Measurements from ENCODE around the gene TBC1D8.

TBC1D8 gene

GRCh38 chr2:100977511-100977910, 173.7 kb downstream of the TBC1D8 start:
- Histone ChIP-seq H2BK120ac (ENCODE audit: low read depth, low read length) (no peak overlapping the region), H4K8ac (ENCODE audit: low read depth, low read length) (no peak overlapping the region), H2BK5ac (ENCODE audit: low read length) (no peak overlapping the region), H3K4me2 (ENCODE audit: insufficient read depth, low read length, poor library complexity, severe bottlenecking) (no peak overlapping the region), H3K27me3 (ENCODE audit: control insufficient read depth in 3 of 3, insufficient read depth in 3 of 3, low read depth in 1 of 3, low read length in 3 of 3) (no peaks in the 10 kb centered on the region), H3K4ac (ENCODE audit: low read length) (peak overlapping the region; percentile 3), H2AK5ac (ENCODE audit: low read depth, low read length) (peak overlapping the region; percentile 74), H3K14ac (ENCODE audit: low read length) (no peak overlapping the region), H3K79me1 (ENCODE audit: low read depth, low read length) (no peaks in the 10 kb centered on the region), H3K9ac (ENCODE audit: low read depth, low read length, poor library complexity) (no peak overlapping the region), H3K9me3 (replicated peaks in 1 of 2; ENCODE audit: control insufficient read depth in 2 of 2, insufficient read depth in 1 of 2, low read depth in 1 of 2, low read length in 2 of 2) (no peaks in the 10 kb centered on the region), H3K23ac (ENCODE audit: low read depth, low read length, poor library complexity) (no peak overlapping the region), H3K4me3 (ENCODE audit: low read length in 2 of 2) (no peak overlapping the region), H3K27ac (replicated peaks; ENCODE audit: low read length) (no peak overlapping the region), H3K36me3 (replicated peaks in 1 of 2; ENCODE audit: control insufficient read depth in 2 of 2, insufficient read depth in 2 of 2, low read length in 2 of 2) (no peaks in the 10 kb centered on the region), H3K4me1 (ENCODE audit: control insufficient read depth in 2 of 2, insufficient read depth in 1 of 2, low read depth in 1 of 2, low read length in 2 of 2) (peaks cover 21 to 26% of the 10 kb centered on the region in 2 donors), H2BK15ac (ENCODE audit: low read length) (peak overlapping the region; percentile 28), H2BK12ac (ENCODE audit: low read length) (peak overlapping the region; percentile 89), H4K91ac (ENCODE audit: low read depth, low read length, poor library complexity) (peak overlapping the region; percentile 67), H2AFZ (ENCODE audit: low read length) (peak overlapping the region; percentile 88), H3K18ac (ENCODE audit: low read length) (peak overlapping the region; percentile 75)
- no CpG with 5 or more reads among the region's 12 CpGs for WGBS, 2 donors (ENCODE audit: extremely low coverage in 2 of 2, insufficient read length in 2 of 2, insufficient replicate concordance in 1 of 2)
- DNase-seq (ENCODE audit: low spot score): no peak

GRCh38 chr2:100976645-100977391, 174.4 kb downstream of the TBC1D8 start:
- Histone ChIP-seq H3K27ac (replicated peaks; ENCODE audit: low read length) (no peak overlapping the region), H2BK120ac (ENCODE audit: low read depth, low read length) (no peak overlapping the region), H3K14ac (ENCODE audit: low read length) (no peak overlapping the region), H3K18ac (ENCODE audit: low read length) (peak overlapping the region; percentile 75), H3K4ac (ENCODE audit: low read length) (no peak overlapping the region), H3K4me1 (ENCODE audit: control insufficient read depth in 2 of 2, insufficient read depth in 1 of 2, low read depth in 1 of 2, low read length in 2 of 2) (peaks cover 18 to 20% of the 10 kb centered on the region in 2 donors), H3K36me3 (replicated peaks in 1 of 2; ENCODE audit: control insufficient read depth in 2 of 2, insufficient read depth in 2 of 2, low read length in 2 of 2) (no peaks in the 10 kb centered on the region), H2AFZ (ENCODE audit: low read length) (peak overlapping the region; percentile 88), H2BK15ac (ENCODE audit: low read length) (no peak overlapping the region), H4K8ac (ENCODE audit: low read depth, low read length) (no peak overlapping the region), H3K9ac (ENCODE audit: low read depth, low read length, poor library complexity) (no peak overlapping the region), H2BK12ac (ENCODE audit: low read length) (peak overlapping the region; percentile 7), H3K23ac (ENCODE audit: low read depth, low read length, poor library complexity) (no peak overlapping the region), H3K79me1 (ENCODE audit: low read depth, low read length) (no peaks in the 10 kb centered on the region), H2AK5ac (ENCODE audit: low read depth, low read length) (peak overlapping the region; percentile 7), H3K4me2 (ENCODE audit: insufficient read depth, low read length, poor library complexity, severe bottlenecking) (no peak overlapping the region), H2BK5ac (ENCODE audit: low read length) (no peak overlapping the region), H4K91ac (ENCODE audit: low read depth, low read length, poor library complexity) (no peak overlapping the region), H3K27me3 (ENCODE audit: control insufficient read depth in 3 of 3, insufficient read depth in 3 of 3, low read depth in 1 of 3, low read length in 3 of 3) (no peaks in the 10 kb centered on the region), H3K9me3 (replicated peaks in 1 of 2; ENCODE audit: control insufficient read depth in 2 of 2, insufficient read depth in 1 of 2, low read depth in 1 of 2, low read length in 2 of 2) (no peaks in the 10 kb centered on the region), H3K4me3 (ENCODE audit: low read length in 2 of 2) (no peak overlapping the region)
- no peak for DNase-seq (ENCODE audit: low spot score)
- no CpG with 5 or more reads among the region's 19 CpGs for WGBS, 2 donors (ENCODE audit: extremely low coverage in 2 of 2, insufficient read length in 2 of 2, insufficient replicate concordance in 1 of 2)

GRCh38 chr2:100976061-100976460, 175.1 kb downstream of the TBC1D8 start:
- Histone ChIP-seq H3K4me3 (ENCODE audit: low read length in 2 of 2) (no peak overlapping the region), H3K23ac (ENCODE audit: low read depth, low read length, poor library complexity) (no peak overlapping the region), H2AFZ (ENCODE audit: low read length) (no peak overlapping the region), H3K79me1 (ENCODE audit: low read depth, low read length) (no peaks in the 10 kb centered on the region), H3K14ac (ENCODE audit: low read length) (no peak overlapping the region), H2AK5ac (ENCODE audit: low read depth, low read length) (no peak overlapping the region), H3K4ac (ENCODE audit: low read length) (no peak overlapping the region), H3K9ac (ENCODE audit: low read depth, low read length, poor library complexity) (peak overlapping the region; percentile 10), H3K36me3 (replicated peaks in 1 of 2; ENCODE audit: control insufficient read depth in 2 of 2, insufficient read depth in 2 of 2, low read length in 2 of 2) (no peaks in the 10 kb centered on the region), H3K4me1 (ENCODE audit: control insufficient read depth in 2 of 2, insufficient read depth in 1 of 2, low read depth in 1 of 2, low read length in 2 of 2) (peaks cover 10 to 13% of the 10 kb centered on the region in 2 donors), H3K18ac (ENCODE audit: low read length) (no peak overlapping the region), H3K27me3 (ENCODE audit: control insufficient read depth in 3 of 3, insufficient read depth in 3 of 3, low read depth in 1 of 3, low read length in 3 of 3) (no peaks in the 10 kb centered on the region), H3K4me2 (ENCODE audit: insufficient read depth, low read length, poor library complexity, severe bottlenecking) (no peak overlapping the region), H2BK120ac (ENCODE audit: low read depth, low read length) (no peak overlapping the region), H4K8ac (ENCODE audit: low read depth, low read length) (no peak overlapping the region), H4K91ac (ENCODE audit: low read depth, low read length, poor library complexity) (no peak overlapping the region), H2BK5ac (ENCODE audit: low read length) (no peak overlapping the region), H2BK15ac (ENCODE audit: low read length) (no peak overlapping the region), H3K27ac (replicated peaks; ENCODE audit: low read length) (no peak overlapping the region), H3K9me3 (replicated peaks in 1 of 2; ENCODE audit: control insufficient read depth in 2 of 2, insufficient read depth in 1 of 2, low read depth in 1 of 2, low read length in 2 of 2) (no peaks in the 10 kb centered on the region), H2BK12ac (ENCODE audit: low read length) (no peak overlapping the region)
- DNase-seq (ENCODE audit: low spot score): no peak
- WGBS, 2 donors (ENCODE audit: extremely low coverage in 2 of 2, insufficient read length in 2 of 2, insufficient replicate concordance in 1 of 2): no CpG with 5 or more reads among the region's 6 CpGs

GRCh38 chr2:100975521-100975785, 175.7 kb downstream of the TBC1D8 start:
- peaks cover 9% of the 10 kb centered on the region in 2 donors for H3K4me1 ChIP-seq (ENCODE audit: control insufficient read depth in 2 of 2, insufficient read depth in 1 of 2, low read depth in 1 of 2, low read length in 2 of 2)
- H3K79me1 ChIP-seq (ENCODE audit: low read depth, low read length): no peaks in the 10 kb centered on the region
- no peak overlapping the region for H3K14ac ChIP-seq (ENCODE audit: low read length)
- H2BK12ac ChIP-seq (ENCODE audit: low read length): no peak overlapping the region
- H3K9me3 ChIP-seq (replicated peaks in 1 of 2; ENCODE audit: control insufficient read depth in 2 of 2, insufficient read depth in 1 of 2, low read depth in 1 of 2, low read length in 2 of 2): no peaks in the 10 kb centered on the region
- no peak overlapping the region for H3K23ac ChIP-seq (ENCODE audit: low read depth, low read length, poor library complexity)
- no peaks in the 10 kb centered on the region for H3K27me3 ChIP-seq (ENCODE audit: control insufficient read depth in 3 of 3, insufficient read depth in 3 of 3, low read depth in 1 of 3, low read length in 3 of 3)
- no peak overlapping the region for H3K4me3 ChIP-seq (ENCODE audit: low read length in 2 of 2)
- WGBS, 2 donors (ENCODE audit: extremely low coverage in 2 of 2, insufficient read length in 2 of 2, insufficient replicate concordance in 1 of 2): no CpG with 5 or more reads among the region's 7 CpGs
- no peak overlapping the region for H3K4ac ChIP-seq (ENCODE audit: low read length)
- no peak overlapping the region for H2BK120ac ChIP-seq (ENCODE audit: low read depth, low read length)
- no peak overlapping the region for H3K4me2 ChIP-seq (ENCODE audit: insufficient read depth, low read length, poor library complexity, severe bottlenecking)
- no peak overlapping the region for H3K27ac ChIP-seq (replicated peaks; ENCODE audit: low read length)
- no peak for DNase-seq (ENCODE audit: low spot score)
- no peak overlapping the region for H2AK5ac ChIP-seq (ENCODE audit: low read depth, low read length)
- no peak overlapping the region for H2AFZ ChIP-seq (ENCODE audit: low read length)
- no peak overlapping the region for H3K18ac ChIP-seq (ENCODE audit: low read length)
- H2BK15ac ChIP-seq (ENCODE audit: low read length): no peak overlapping the region
- no peak overlapping the region for H3K9ac ChIP-seq (ENCODE audit: low read depth, low read length, poor library complexity)
- no peaks in the 10 kb centered on the region for H3K36me3 ChIP-seq (replicated peaks in 1 of 2; ENCODE audit: control insufficient read depth in 2 of 2, insufficient read depth in 2 of 2, low read length in 2 of 2)
- no peak overlapping the region for H2BK5ac ChIP-seq (ENCODE audit: low read length)
- no peak overlapping the region for H4K8ac ChIP-seq (ENCODE audit: low read depth, low read length)
- H4K91ac ChIP-seq (ENCODE audit: low read depth, low read length, poor library complexity): no peak overlapping the region

Data from neuronal stem cell (in vitro differentiated cells).